HepG2 (cell line): ENCODE measurements around the gene KCTD6. TPM values are rescaled to one million over a fixed set of nuclear protein-coding genes. Genes with fewer than 3 reads are reported as not detected.

Experiments
- DNMT3B ChIP-seq: conservative IDR thresholded peaks from 2 replicates; pipeline ENCODE4 v1.6.1; 2016; ENCODE audit warnings: missing biosample characterization, control low read depth
- GFI1 ChIP-seq: sonication (generic); formaldehyde crosslinking; IDR thresholded peaks from 2 replicates; pipeline ENCODE4 v1.5.0; 2020; ENCODE audit warnings: missing genetic modification reagents, mild to moderate bottlenecking, borderline replicate concordance
- NRL ChIP-seq: sonication (generic); formaldehyde crosslinking; IDR thresholded peaks from 2 replicates; pipeline ENCODE4 v1.5.0; 2020; ENCODE audit warnings: missing genetic modification reagents, mild to moderate bottlenecking, moderate library complexity, borderline replicate concordance
- RELA ChIP-seq: sonication (generic); formaldehyde crosslinking; IDR thresholded peaks from 2 replicates; pipeline ENCODE4 v1.4.0; 2020; ENCODE audit warnings: missing genetic modification reagents
- TCF12 ChIP-seq, 2 experiments: fragments of 450-650 bp in 1 of 2; sonication (generic) in 1 of 2; formaldehyde crosslinking in 1 of 2; IDR thresholded peaks; 2 replicates each; pipeline versions ENCODE4 v1.6.1 to v1.8.0; 2017 to 2022; ENCODE audit warnings: antibody characterized with exemption in 1 of 2, mild to moderate bottlenecking in 1 of 2, missing genetic modification reagents in 1 of 2, moderate library complexity in 1 of 2
- ZNF224 ChIP-seq: sonication (generic); formaldehyde crosslinking; IDR thresholded peaks from 2 replicates; pipeline ENCODE4 v1.5.0; 2020; ENCODE audit warnings: mild to moderate bottlenecking, missing genetic modification reagents
- ZNF564 ChIP-seq: sonication (generic); formaldehyde crosslinking; IDR thresholded peaks from 2 replicates; pipeline ENCODE4 v1.8.1; 2023; ENCODE audit warnings: mild to moderate bottlenecking, missing genetic modification reagents
- ZNF672 ChIP-seq: sonication (generic); formaldehyde crosslinking; IDR thresholded peaks from 2 replicates; pipeline ENCODE4 v1.8.1; 2022; ENCODE audit warnings: missing genetic modification reagents
- ZNF75D ChIP-seq: sonication (generic); formaldehyde crosslinking; IDR thresholded peaks from 2 replicates; pipeline ENCODE4 v1.8.1; 2023; ENCODE audit warnings: missing genetic modification reagents, mild to moderate bottlenecking, borderline replicate concordance
- ZSCAN29 ChIP-seq: sonication (generic); formaldehyde crosslinking; conservative IDR thresholded peaks from 2 replicates; pipeline ENCODE4 v1.4.0; 2020; ENCODE audit warnings: mild to moderate bottlenecking, missing genetic modification reagents
- polyA plus RNA-seq, 8 experiments: library from polyadenylated mRNA; depleted of rRNA in 3 of 8; stranded (reverse) in 7 of 8; unstranded in 1 of 8; fragments of >200 nt; fragmentation: Illumina TruSeq in 4 of 8; extraction: Trizol in 4 of 8; gene quantifications; 2 replicates each; pipeline versions ENCODE4 v1.2.1 to v1.2.3, GENCODE V29; 2011 to 2016; ENCODE audit warnings: low read depth in 4 of 8, missing spikeins in 1 of 8, mixed read lengths in 1 of 8; ENCODE audit not compliant: insufficient read depth in 1 of 8
- total RNA-seq, 5 experiments: library from RNA; depleted of rRNA; stranded (reverse); fragments of >200 nt; fragmentation: Illumina TruSeq; extraction: Trizol; gene quantifications; 2 replicates each; pipeline ENCODE4 v1.2.3, GENCODE V29; 2016; ENCODE audit warnings: low read depth in 1 of 5
- TF ChIP-seq, protein P1 (sequence below), 2 experiments: sonication (generic) in 1 of 2; formaldehyde crosslinking in 1 of 2; IDR thresholded peaks; 2 replicates each; pipeline versions ENCODE4 v1.5.1 to v1.6.1; 2011 to 2020; ENCODE audit warnings: borderline replicate concordance in 1 of 2, low read depth in 1 of 2, low read length in 1 of 2, mild to moderate bottlenecking in 1 of 2, missing genetic modification reagents in 1 of 2, moderate library complexity in 1 of 2
- TF ChIP-seq, protein P2 (sequence below), 2 experiments: sonication (generic) in 1 of 2; formaldehyde crosslinking in 1 of 2; IDR thresholded peaks; 2 replicates each; pipeline versions ENCODE4 v1.6.1 to v1.9.0; 2014 to 2022; ENCODE audit warnings: antibody characterized with exemption in 1 of 2, borderline replicate concordance in 1 of 2, inconsistent platforms in 1 of 2, low read depth in 1 of 2, missing genetic modification reagents in 1 of 2
- TF ChIP-seq, protein P3 (sequence below): sonication (generic); formaldehyde crosslinking; IDR thresholded peaks from 2 replicates; pipeline ENCODE4 v1.4.0; 2020; ENCODE audit warnings: missing genetic modification reagents, mild to moderate bottlenecking, borderline replicate concordance
- TF ChIP-seq, protein P4 (sequence below): sonication (generic); formaldehyde crosslinking; IDR thresholded peaks from 2 replicates; pipeline ENCODE4 v1.4.0; 2020; ENCODE audit warnings: missing genetic modification reagents

The KCTD6 gene
- total and polyA plus RNA-seq, 2 of the 13 experiments (the other 11 are each of a cell fraction or from before 2014, with no cell fraction given): 13.4 to 14.2 TPM

DNA sequence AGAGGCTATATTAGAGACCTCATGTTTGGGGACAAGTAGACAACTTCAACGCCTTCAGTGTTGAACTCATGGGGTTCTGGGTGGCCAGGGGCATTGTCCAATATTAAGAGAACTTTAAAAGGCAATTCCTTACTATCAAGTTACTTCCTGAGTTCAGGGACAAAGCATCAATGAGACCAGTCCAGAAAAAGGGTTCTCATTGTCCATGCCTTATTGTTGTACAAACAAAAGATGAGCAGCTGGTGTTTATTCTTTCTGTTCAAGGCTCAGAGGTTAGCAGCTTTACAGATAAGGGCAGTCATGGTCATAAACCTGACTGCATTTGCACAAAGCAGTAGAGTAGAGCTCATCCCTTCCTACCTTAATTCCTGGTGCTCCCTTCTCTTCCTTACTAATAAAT, 39.7 kb upstream of the KCTD6 start (continued):
- TF ChIP-seq, protein P1, sequence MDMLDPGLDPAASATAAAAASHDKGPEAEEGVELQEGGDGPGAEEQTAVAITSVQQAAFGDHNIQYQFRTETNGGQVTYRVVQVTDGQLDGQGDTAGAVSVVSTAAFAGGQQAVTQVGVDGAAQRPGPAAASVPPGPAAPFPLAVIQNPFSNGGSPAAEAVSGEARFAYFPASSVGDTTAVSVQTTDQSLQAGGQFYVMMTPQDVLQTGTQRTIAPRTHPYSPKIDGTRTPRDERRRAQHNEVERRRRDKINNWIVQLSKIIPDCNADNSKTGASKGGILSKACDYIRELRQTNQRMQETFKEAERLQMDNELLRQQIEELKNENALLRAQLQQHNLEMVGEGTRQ (IDR thresholded peaks at IDR 0.05; ENCODE audit: low read depth, low read length): no peak
- TF ChIP-seq, protein P1 (CRISPR knock-in tag; IDR thresholded peaks at IDR 0.05; ENCODE audit: borderline replicate concordance): no peak
- no peak for TF ChIP-seq ZNF75D (CRISPR knock-in tag)
- no peak for TF ChIP-seq DNMT3B
- TF ChIP-seq, protein P2, sequence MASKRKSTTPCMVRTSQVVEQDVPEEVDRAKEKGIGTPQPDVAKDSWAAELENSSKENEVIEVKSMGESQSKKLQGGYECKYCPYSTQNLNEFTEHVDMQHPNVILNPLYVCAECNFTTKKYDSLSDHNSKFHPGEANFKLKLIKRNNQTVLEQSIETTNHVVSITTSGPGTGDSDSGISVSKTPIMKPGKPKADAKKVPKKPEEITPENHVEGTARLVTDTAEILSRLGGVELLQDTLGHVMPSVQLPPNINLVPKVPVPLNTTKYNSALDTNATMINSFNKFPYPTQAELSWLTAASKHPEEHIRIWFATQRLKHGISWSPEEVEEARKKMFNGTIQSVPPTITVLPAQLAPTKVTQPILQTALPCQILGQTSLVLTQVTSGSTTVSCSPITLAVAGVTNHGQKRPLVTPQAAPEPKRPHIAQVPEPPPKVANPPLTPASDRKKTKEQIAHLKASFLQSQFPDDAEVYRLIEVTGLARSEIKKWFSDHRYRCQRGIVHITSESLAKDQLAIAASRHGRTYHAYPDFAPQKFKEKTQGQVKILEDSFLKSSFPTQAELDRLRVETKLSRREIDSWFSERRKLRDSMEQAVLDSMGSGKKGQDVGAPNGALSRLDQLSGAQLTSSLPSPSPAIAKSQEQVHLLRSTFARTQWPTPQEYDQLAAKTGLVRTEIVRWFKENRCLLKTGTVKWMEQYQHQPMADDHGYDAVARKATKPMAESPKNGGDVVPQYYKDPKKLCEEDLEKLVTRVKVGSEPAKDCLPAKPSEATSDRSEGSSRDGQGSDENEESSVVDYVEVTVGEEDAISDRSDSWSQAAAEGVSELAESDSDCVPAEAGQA (IDR thresholded peaks at IDR 0.05; ENCODE audit: low read depth): no peak
- TF ChIP-seq, protein P2 (CRISPR knock-in tag; IDR thresholded peaks at IDR 0.05; ENCODE audit: borderline replicate concordance): peak; percentile 62; the same call in 1 of the 2 replicates
- TF ChIP-seq ZNF224: no peak
- no peak for TF ChIP-seq TCF12 (IDR thresholded peaks at IDR 0.05)
- 0 out of 2 replicates have a peak, but pooled peaks have one; percentile 74 for TF ChIP-seq TCF12 (CRISPR knock-in tag; IDR thresholded peaks at IDR 0.05)
- TF ChIP-seq NRL (CRISPR knock-in tag): no peak
- TF ChIP-seq, protein P3, sequence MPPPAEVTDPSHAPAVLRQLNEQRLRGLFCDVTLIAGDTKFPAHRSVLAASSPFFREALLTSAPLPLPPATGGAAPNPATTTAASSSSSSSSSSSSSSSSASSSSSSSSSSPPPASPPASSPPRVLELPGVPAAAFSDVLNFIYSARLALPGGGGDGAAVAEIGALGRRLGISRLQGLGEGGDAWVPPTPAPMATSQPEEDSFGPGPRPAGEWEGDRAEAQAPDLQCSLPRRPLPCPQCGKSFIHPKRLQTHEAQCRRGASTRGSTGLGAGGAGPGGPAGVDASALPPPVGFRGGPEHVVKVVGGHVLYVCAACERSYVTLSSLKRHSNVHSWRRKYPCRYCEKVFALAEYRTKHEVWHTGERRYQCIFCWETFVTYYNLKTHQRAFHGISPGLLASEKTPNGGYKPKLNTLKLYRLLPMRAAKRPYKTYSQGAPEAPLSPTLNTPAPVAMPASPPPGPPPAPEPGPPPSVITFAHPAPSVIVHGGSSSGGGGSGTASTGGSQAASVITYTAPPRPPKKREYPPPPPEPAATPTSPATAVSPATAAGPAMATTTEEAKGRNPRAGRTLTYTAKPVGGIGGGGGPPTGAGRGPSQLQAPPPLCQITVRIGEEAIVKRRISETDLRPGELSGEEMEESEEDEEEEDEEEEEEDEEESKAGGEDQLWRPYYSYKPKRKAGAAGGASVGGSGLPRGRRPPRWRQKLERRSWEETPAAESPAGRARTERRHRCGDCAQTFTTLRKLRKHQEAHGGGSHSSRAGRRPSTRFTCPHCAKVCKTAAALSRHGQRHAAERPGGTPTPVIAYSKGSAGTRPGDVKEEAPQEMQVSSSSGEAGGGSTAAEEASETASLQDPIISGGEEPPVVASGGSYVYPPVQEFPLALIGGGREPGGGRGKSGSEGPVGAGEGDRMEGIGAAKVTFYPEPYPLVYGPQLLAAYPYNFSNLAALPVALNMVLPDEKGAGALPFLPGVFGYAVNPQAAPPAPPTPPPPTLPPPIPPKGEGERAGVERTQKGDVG: no peak
- TF ChIP-seq ZNF672 (CRISPR knock-in tag): no peak
- peak; percentile 76 for TF ChIP-seq GFI1 (CRISPR knock-in tag)
- no peak for TF ChIP-seq RELA (CRISPR knock-in tag)
- no peak for TF ChIP-seq ZNF564 (CRISPR knock-in tag)
- TF ChIP-seq, protein P4, sequence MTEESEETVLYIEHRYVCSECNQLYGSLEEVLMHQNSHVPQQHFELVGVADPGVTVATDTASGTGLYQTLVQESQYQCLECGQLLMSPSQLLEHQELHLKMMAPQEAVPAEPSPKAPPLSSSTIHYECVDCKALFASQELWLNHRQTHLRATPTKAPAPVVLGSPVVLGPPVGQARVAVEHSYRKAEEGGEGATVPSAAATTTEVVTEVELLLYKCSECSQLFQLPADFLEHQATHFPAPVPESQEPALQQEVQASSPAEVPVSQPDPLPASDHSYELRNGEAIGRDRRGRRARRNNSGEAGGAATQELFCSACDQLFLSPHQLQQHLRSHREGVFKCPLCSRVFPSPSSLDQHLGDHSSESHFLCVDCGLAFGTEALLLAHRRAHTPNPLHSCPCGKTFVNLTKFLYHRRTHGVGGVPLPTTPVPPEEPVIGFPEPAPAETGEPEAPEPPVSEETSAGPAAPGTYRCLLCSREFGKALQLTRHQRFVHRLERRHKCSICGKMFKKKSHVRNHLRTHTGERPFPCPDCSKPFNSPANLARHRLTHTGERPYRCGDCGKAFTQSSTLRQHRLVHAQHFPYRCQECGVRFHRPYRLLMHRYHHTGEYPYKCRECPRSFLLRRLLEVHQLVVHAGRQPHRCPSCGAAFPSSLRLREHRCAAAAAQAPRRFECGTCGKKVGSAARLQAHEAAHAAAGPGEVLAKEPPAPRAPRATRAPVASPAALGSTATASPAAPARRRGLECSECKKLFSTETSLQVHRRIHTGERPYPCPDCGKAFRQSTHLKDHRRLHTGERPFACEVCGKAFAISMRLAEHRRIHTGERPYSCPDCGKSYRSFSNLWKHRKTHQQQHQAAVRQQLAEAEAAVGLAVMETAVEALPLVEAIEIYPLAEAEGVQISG (CRISPR knock-in tag): peak; percentile 32; the same call in 1 of the 2 replicates
- no peak for TF ChIP-seq ZSCAN29
